Measurements from ENCODE around the gene SCT. TPM values are rescaled to one million over a fixed set of nuclear protein-coding genes. Genes with fewer than 3 reads are reported as not detected.
"Not testable (repeated sequence)": the region's sequence is repeated elsewhere in the genome, so short reads cannot be mapped to it uniquely, and the experiment has no call there.

The SCT gene
- not detected in 2 replicates for total RNA-seq

DNA sequence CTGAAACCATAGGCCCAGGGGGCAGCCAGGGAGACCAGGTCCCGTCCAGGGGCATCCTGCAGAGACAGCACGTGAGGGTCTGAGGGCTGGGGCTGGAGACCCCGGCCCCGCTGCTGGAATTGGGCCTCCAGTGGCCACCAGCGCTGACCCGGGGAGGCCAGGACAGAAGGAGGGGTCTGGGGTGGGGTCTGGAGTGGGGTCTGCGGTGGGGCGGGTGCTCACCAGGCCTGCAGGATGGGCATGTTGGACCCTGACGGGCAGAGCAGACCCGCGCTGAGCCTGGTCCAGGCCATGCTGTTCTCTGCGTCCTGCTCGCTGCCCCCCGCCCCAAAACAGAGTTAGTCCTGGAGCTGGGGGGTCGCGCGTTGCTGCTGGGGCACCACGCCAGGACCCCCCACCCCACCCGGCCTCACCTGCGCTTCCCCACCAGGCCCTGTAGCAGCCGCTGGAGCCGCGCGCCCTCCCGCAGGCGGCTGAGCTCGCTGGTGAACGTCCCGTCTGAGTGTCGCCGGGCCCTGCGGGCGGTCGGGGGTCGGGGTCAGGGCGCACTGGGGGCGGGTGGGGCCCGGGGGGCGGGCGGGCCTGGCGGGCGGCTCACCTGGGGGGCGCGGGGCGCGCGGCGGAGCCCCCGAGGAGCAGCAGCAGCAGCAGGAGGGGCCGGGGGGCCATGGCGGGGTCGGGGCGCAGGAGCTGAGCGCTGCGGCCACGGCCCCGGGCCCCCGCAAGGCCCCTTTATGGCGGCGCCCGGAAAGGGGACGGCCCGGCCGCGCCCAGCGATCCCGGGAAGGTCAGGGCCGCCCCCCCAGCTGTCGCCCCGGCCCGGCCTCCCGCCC, at the start of gene SCT:
Gene SCT (minus strand): TSS at position 707 of the 833 bp plus-strand sequence. CDS start 38 bp downstream, at position 669.
- DNase-seq (ENCODE audit: extremely low read depth, low read depth, low spot score) = no peak

- no peak for DNase-seq (ENCODE audit: extremely low read depth, low read depth, low spot score)
Measured at GRCh38 chr11:674406-674805, 47.4 kb upstream of the SCT start.

GRCh38 chr11:673866-674265, 46.9 kb upstream of the SCT start:
- no peak for DNase-seq (ENCODE audit: extremely low read depth, low read depth, low spot score)

DNA sequence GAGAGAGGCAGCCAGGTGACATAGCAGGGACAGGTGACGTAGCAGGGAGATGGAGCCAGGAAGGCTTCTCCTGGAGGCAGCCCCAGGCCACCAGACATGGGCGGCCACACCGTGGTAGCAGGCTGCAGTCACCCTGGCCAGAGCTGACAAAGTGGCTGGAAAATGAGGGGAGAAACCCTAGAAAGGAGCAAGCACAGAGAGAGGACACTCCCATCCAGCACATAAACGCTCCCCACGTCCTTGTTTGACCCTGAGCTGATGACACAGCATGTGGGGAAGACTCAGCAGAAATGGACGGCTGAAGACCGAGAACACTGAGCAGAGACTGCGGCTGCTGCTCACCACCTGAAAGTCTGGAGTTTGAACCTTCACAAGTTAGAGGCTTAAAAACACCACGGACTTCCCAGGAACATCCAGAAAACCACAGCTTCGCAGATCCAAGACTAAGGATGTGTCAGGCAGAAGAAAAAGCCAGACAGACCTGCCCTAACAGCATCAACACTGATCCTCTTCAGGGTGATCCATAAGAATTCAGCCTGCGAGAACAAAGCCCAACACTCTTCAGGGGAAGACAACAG, 38.8 kb upstream of the SCT start:
- DNase-seq (ENCODE audit: extremely low read depth, low read depth, low spot score) = no peak

DNA sequence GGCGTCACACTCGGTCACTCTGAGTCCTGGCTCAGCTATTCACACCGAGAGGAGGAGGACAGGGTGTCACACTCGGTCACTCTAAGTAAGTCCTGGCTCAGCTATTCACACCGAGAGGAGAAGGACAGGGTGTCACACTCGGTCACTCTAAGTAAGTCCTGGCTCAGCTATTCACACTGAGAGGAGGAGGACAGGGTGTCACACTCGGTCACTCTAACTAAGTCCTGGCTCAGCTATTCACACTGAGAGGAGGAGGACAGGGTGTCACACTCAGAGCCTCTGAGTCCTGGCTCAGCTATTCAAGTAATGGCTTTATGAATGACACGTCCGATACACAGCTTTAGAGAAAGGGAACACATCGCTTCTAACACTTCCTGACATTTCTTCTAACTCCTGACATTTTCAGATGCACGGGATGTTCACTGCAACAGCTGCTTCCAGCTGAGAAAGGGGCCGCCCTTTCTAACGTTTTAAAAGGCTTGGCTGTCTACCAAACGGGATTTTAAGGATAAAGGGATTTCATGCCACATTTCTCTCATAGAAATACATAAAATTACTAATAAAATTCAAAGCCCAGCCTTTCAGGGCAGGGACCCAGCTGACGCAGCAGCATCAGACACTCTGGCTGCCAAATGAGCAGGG, 38.2 kb upstream of the SCT start:
- DNase-seq (ENCODE audit: extremely low read depth, low read depth, low spot score) = no peak

GRCh38 chr11:662689-663274, 35.8 kb upstream of the SCT start:
- DNase-seq (ENCODE audit: extremely low read depth, low read depth, low spot score) = no peak

DNA sequence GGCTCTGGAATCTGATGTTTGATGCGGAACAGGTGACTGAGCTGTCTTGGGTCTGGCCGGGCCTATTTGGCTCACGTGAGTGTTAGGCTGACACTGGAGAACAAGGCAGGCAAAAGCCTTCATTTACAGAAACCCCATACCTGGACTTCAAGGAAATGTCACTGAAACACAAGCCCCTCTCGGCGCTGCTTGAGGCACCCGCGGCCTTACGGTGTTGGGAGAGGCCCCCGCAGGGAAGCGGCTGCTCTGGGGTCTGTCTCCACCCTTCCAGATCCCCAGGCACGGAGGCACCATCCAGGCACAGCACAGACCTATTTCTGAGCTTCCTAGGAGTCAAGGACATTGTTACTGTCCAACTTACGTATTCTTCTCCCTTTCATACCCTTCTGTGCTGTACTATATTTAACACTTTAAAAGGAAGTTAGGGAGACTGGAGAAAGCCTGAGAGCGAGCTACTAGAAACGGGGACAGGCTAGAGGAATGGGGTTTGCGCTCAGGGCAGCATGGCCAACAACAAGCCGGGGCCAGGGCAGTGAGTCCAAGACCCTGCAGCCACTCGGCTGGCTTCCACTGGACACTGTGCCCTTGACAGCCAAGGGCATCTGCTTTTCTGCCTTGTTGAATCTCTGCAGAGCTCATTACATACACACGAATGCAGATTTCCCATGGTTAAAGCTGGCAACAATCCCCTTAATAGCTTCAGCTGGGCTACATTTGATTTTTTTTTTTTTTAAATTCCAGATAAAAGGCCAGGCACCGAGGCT, 33.9 kb upstream of the SCT start:
- DNase-seq (ENCODE audit: extremely low read depth, low read depth, low spot score) = no peak

- no peak for DNase-seq (ENCODE audit: extremely low read depth, low read depth, low spot score)
Measured at GRCh38 chr11:660281-660680, 33.3 kb upstream of the SCT start.

- DNase-seq (ENCODE audit: extremely low read depth, low read depth, low spot score) = no peak
Measured at GRCh38 chr11:659532-660085, 32.6 kb upstream of the SCT start.

GRCh38 chr11:657691-658126, 30.7 kb upstream of the SCT start:
- no peak for DNase-seq (ENCODE audit: extremely low read depth, low read depth, low spot score)

DNA sequence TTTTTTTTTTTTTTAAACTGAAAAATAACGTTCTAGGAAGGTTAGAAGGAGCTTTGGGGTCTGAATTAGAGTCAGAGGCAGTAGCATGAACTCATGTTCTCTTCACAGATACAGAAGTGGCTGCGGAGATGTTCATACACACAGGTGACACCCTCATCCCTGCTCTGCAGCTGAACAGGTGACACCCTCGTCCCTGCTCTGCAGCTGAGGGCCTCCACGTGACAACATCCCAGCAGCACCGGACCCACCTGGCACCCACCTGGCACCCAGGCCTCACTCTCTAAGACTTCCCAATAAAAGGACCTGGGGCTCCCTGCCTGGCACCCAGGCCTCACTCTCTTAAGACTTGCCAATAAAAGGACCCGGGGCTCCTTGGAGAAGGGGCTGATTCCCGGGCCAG, 29.9 kb upstream of the SCT start:
- DNase-seq (ENCODE audit: extremely low read depth, low read depth, low spot score) = no peak

- no peak for DNase-seq (ENCODE audit: extremely low read depth, low read depth, low spot score)
Measured at GRCh38 chr11:656426-656825, 29.4 kb upstream of the SCT start.

- no peak for DNase-seq (ENCODE audit: extremely low read depth, low read depth, low spot score)
Measured at GRCh38 chr11:655036-655726, 28.2 kb upstream of the SCT start.

DNA sequence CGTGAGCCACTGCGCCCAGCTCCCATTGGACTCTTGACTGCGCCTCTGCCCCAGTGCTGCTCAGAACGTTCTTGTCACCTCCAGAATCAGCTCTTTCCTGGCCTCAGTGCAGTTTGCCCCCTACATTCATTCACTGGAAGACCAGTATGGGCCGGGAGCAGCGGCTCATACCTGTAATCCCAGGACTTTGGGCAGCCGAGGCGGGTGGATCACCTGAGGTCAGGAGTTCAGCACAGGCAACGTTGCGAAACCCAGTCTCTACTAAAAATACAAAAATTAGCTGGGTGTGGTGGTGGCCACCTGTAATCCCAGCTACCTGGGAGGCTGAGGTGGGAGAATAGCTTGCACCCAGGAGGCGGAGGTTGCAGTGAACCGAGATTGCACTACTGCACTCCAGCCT, 27.5 kb upstream of the SCT start:
- DNase-seq (ENCODE audit: extremely low read depth, low read depth, low spot score) = not testable (repeated sequence)

- DNase-seq (ENCODE audit: extremely low read depth, low read depth, low spot score) = no peak
Measured at GRCh38 chr11:653837-654236, 26.9 kb upstream of the SCT start.

GRCh38 chr11:653136-653535, 26.2 kb upstream of the SCT start:
- DNase-seq (ENCODE audit: extremely low read depth, low read depth, low spot score) = not testable (repeated sequence)

- no peak for DNase-seq (ENCODE audit: extremely low read depth, low read depth, low spot score)
Measured at GRCh38 chr11:650482-650881, 23.5 kb upstream of the SCT start.

DNA sequence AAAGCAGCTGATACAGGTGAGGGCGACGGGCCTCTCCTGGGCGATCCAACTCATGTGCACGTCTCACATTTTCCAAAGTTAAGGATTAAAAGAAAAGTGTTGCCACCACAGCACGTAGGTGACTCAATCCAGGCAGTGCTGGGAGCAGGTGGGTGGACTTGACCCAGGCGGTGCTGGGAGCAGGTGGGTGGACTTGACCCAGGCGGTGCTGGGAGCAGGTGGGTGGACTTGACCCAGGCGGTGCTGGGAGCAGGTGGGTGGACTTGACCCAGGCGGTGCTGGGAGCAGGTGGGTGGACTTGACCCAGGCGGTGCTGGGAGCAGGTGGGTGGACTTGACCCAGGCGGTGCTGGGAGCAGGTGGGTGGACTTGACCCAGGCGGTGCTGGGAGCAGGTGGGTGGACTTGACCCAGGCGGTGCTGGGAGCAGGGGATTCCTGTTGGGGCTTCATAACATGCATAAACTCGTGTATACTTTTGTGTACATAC, 20.7 kb upstream of the SCT start:
- DNase-seq (ENCODE audit: extremely low read depth, low read depth, low spot score) = not testable (repeated sequence)

DNA sequence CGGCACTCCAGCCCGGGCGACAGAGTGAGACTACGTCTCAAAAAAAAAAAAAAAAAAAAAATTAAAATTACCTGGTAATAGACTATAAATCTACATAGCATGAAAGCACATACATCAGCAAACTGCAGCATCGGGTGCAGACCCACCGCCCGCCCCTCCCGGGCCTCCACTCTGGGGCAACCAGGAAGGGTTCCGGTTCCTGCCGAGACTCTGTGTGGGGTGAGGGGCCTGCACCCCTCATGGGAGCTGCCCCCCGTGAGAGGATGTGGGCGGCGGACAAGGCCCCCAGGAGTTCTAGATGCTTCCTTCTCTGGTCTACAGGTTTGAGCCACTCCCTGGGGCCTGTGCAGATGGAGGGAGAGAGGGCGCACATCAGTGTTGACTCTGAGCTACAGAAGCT, 19.2 kb upstream of the SCT start:
- no peak for DNase-seq (ENCODE audit: extremely low read depth, low read depth, low spot score)

GRCh38 chr11:645536-645935, 18.6 kb upstream of the SCT start:
- DNase-seq (ENCODE audit: extremely low read depth, low read depth, low spot score) = no peak

All from glomerular endothelial cell (primary cell).